WTC11 (cell line): ENCODE results near the gene TMEM164. TPM values are rescaled to one million over a fixed set of nuclear protein-coding genes. Genes with fewer than 3 reads are reported as not detected.

Experiments used
- ATAC-seq: fragments of 200-7000 bp; cut with Tn5 transposase; 2 replicates; pipeline ENCODE4 v1.10.0; 2021; ENCODE audit warnings: mild to moderate bottlenecking, moderate library complexity
- CTCF ChIA-PET: fragments of 300-600 bp; sonication (Branson Sonifier 250); formaldehyde crosslinking; loops from one replicate; lab custom pipeline; 2021; ENCODE audit warnings: antibody characterized with exemption; lab: Charles Lee
- POLR2A ChIA-PET: fragments of 350-600 bp; sonication (Branson Sonifier 250); formaldehyde crosslinking; loops from one replicate; lab custom pipeline; 2021; ENCODE audit warnings: antibody characterized with exemption; lab: Charles Lee
- DNase-seq: peaks from one replicate; pipeline ENCODE4 v3.0.0; 2021; ENCODE audit warnings: low spot score
- H3K27ac Mint-ChIP-seq: 2 replicates; pipeline ENCODE4 v1.8.0; 2021; ENCODE audit warnings: mixed read lengths
- H3K27me3 Mint-ChIP-seq: 2 replicates; pipeline ENCODE4 v1.8.0; 2021; ENCODE audit warnings: low read depth, mild to moderate bottlenecking, moderate library complexity, mixed read lengths
- H3K36me3 Mint-ChIP-seq: 2 replicates; pipeline ENCODE4 v1.8.0; 2021; ENCODE audit warnings: mixed read lengths
- H3K4me1 Mint-ChIP-seq: 2 replicates; pipeline ENCODE4 v1.8.0; 2022; ENCODE audit warnings: mixed read lengths
- H3K4me3 Mint-ChIP-seq: 2 replicates; pipeline ENCODE4 v1.8.0; 2021; ENCODE audit warnings: mild to moderate bottlenecking, moderate library complexity, mixed read lengths
- H3K9me3 Mint-ChIP-seq: 2 replicates; pipeline ENCODE4 v1.8.0; 2021; ENCODE audit warnings: mixed read lengths
- ELF4 ChIP-seq: sonication (generic); formaldehyde crosslinking; IDR thresholded peaks from 2 replicates; pipeline ENCODE4 v1.8.1; 2022; ENCODE audit warnings: low read depth, mild to moderate bottlenecking, moderate library complexity, missing genetic modification reagents
- NFE2L1 ChIP-seq: sonication (generic); formaldehyde crosslinking; IDR thresholded peaks from 2 replicates; pipeline ENCODE4 v1.8.1; 2023; ENCODE audit warnings: missing genetic modification reagents
- NFYB ChIP-seq: sonication (generic); formaldehyde crosslinking; conservative IDR thresholded peaks from 2 replicates; pipeline ENCODE4 v1.8.0; 2022; ENCODE audit warnings: low read depth, missing genetic modification reagents
- PRRX2 ChIP-seq: fragments of 250-450 bp; sonication (Bioruptor Pico); IDR thresholded peaks from 2 replicates; pipeline ENCODE4 v1.8.0; 2021; ENCODE audit warnings: mild to moderate bottlenecking
- SP1 ChIP-seq: sonication (generic); formaldehyde crosslinking; conservative IDR thresholded peaks from 2 replicates; pipeline ENCODE4 v1.8.1; 2022; ENCODE audit warnings: missing genetic modification reagents
- TEAD4 ChIP-seq: sonication (generic); formaldehyde crosslinking; IDR thresholded peaks from 2 replicates; pipeline ENCODE4 v1.8.0; 2022; ENCODE audit warnings: mild to moderate bottlenecking, missing genetic modification reagents
- TP53 ChIP-seq: sonication (generic); formaldehyde crosslinking; IDR thresholded peaks from 2 replicates; pipeline ENCODE4 v1.8.1; 2023; ENCODE audit warnings: mild to moderate bottlenecking, missing genetic modification reagents
- ZNF121 ChIP-seq: sonication (generic); formaldehyde crosslinking; IDR thresholded peaks from 2 replicates; pipeline ENCODE4 v1.8.0; 2023; ENCODE audit warnings: missing genetic modification reagents
- ZNF263 ChIP-seq: sonication (generic); formaldehyde crosslinking; IDR thresholded peaks from 2 replicates; pipeline ENCODE4 v1.8.1; 2022; ENCODE audit warnings: low read depth, mild to moderate bottlenecking, moderate library complexity, missing genetic modification reagents
- total RNA-seq: library from RNA; stranded (reverse); gene quantifications from 3 replicates; pipeline ENCODE4 v1.2.3, GENCODE V29; 2021
- TF ChIP-seq, protein P1 (sequence below): fragments of 250-450 bp; sonication (Bioruptor Pico); IDR thresholded peaks from 2 replicates; pipeline ENCODE4 v1.9.0; 2021; ENCODE audit warnings: mild to moderate bottlenecking
- TF ChIP-seq, protein P2 (sequence below): fragments of 250-450 bp; sonication (Bioruptor Pico); conservative IDR thresholded peaks from 2 replicates; pipeline ENCODE4 v1.9.0; 2021; ENCODE audit warnings: mild to moderate bottlenecking
- TF ChIP-seq, protein P3 (sequence below): sonication (generic); formaldehyde crosslinking; IDR thresholded peaks from 2 replicates; pipeline ENCODE4 v1.8.0; 2022; ENCODE audit warnings: mild to moderate bottlenecking, missing genetic modification reagents
- TF ChIP-seq, protein P4 (sequence below): sonication (generic); formaldehyde crosslinking; IDR thresholded peaks from 2 replicates; pipeline ENCODE4 v1.8.0; 2022; ENCODE audit warnings: mild to moderate bottlenecking, missing genetic modification reagents
- TF ChIP-seq, protein P5 (sequence below): sonication (generic); formaldehyde crosslinking; IDR thresholded peaks from 2 replicates; pipeline ENCODE4 v1.8.0; 2023; ENCODE audit warnings: missing genetic modification reagents
- TF ChIP-seq, protein P6 (sequence below): sonication (generic); formaldehyde crosslinking; IDR thresholded peaks from 2 replicates; pipeline ENCODE4 v1.8.1; 2022; ENCODE audit warnings: low read depth, mild to moderate bottlenecking, moderate library complexity, missing genetic modification reagents, borderline replicate concordance
- TF ChIP-seq, protein P7 (sequence below): sonication (generic); formaldehyde crosslinking; IDR thresholded peaks from 2 replicates; pipeline ENCODE4 v1.8.0; 2022; ENCODE audit warnings: mild to moderate bottlenecking, missing genetic modification reagents

Gene TMEM164
- total RNA-seq, 1 experiment from 2014 or later = 16.0 TPM

DNA sequence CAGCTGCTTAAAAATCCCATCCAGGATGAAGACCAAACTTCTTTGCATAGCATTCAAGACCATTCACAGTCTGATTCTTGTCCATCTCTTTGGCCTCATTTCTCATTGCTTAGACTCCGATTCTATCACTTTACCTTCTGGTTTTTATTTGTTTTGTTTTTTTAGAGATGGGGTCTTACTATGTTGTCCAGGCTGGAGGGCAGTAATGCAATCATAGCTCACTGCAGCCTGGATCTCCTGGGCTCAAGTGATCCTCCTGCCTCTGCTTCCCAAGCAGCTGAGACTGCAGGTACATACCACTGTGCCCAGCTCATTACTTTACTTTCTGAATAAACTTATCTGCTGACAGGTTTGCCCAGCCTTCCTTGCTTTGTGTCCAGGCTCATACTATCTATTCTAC is 152.8 kb downstream of the TMEM164 start:
- CTCF ChIA-PET = interaction anchor here (0.7 kb wide), 1 partner anchor 263 kb away, joined by 3 read pairs; no protein-coding TSS in a partner anchor
- Mint-ChIP-seq H3K9me3 (no peaks in the 10 kb centered on the region), H3K36me3 (no peaks in the 10 kb centered on the region), H3K4me1 (0 out of 2 replicates have a peak, but pooled peaks cover 1% of the 10 kb centered on the region), H3K27ac (no peak overlapping the region), H3K4me3 (no peak overlapping the region), H3K27me3 (no peaks in the 10 kb centered on the region)
- POLR2A ChIA-PET = no interaction called here
- ATAC-seq (no peak), DNase-seq (no peak)
- TF ChIP-seq ZNF121 (CRISPR knock-in tag) (peak; percentile 68), SP1 (CRISPR knock-in tag) (no peak)

DNA sequence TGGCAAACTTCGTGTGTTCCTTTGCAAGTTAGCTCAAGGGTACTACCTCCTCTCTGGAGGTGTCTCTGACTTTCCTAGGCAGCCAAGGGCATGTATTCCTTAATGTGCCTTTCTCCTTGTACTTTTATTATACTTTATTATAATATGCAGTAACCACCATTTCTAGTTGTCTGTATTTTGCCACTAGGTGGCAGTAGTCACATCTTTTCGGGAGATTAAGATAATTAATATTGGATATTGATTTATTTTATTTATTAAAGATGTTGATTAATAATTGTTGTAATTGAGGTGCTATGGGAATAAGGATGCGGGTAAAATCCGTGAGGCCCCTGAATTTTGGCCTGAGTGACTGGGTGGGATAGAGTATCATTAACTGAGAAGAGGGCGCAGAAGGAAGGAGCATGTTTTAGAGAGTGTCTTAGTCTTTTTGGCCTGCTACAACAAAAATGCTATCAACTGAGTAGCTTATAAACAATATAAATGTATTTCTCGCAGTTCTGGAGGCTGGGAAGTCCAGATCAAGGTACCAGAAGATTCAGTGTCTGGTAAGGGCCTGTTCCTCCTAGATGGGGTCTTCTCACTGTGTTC is 153.3 kb downstream of the TMEM164 start:
- ATAC-seq (no peak), DNase-seq (no peak)
- TF ChIP-seq, protein P1, sequence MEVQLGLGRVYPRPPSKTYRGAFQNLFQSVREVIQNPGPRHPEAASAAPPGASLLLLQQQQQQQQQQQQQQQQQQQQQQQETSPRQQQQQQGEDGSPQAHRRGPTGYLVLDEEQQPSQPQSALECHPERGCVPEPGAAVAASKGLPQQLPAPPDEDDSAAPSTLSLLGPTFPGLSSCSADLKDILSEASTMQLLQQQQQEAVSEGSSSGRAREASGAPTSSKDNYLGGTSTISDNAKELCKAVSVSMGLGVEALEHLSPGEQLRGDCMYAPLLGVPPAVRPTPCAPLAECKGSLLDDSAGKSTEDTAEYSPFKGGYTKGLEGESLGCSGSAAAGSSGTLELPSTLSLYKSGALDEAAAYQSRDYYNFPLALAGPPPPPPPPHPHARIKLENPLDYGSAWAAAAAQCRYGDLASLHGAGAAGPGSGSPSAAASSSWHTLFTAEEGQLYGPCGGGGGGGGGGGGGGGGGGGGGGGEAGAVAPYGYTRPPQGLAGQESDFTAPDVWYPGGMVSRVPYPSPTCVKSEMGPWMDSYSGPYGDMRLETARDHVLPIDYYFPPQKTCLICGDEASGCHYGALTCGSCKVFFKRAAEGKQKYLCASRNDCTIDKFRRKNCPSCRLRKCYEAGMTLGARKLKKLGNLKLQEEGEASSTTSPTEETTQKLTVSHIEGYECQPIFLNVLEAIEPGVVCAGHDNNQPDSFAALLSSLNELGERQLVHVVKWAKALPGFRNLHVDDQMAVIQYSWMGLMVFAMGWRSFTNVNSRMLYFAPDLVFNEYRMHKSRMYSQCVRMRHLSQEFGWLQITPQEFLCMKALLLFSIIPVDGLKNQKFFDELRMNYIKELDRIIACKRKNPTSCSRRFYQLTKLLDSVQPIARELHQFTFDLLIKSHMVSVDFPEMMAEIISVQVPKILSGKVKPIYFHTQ (CRISPR knock-in tag) = no peak
- TF ChIP-seq, protein P2, sequence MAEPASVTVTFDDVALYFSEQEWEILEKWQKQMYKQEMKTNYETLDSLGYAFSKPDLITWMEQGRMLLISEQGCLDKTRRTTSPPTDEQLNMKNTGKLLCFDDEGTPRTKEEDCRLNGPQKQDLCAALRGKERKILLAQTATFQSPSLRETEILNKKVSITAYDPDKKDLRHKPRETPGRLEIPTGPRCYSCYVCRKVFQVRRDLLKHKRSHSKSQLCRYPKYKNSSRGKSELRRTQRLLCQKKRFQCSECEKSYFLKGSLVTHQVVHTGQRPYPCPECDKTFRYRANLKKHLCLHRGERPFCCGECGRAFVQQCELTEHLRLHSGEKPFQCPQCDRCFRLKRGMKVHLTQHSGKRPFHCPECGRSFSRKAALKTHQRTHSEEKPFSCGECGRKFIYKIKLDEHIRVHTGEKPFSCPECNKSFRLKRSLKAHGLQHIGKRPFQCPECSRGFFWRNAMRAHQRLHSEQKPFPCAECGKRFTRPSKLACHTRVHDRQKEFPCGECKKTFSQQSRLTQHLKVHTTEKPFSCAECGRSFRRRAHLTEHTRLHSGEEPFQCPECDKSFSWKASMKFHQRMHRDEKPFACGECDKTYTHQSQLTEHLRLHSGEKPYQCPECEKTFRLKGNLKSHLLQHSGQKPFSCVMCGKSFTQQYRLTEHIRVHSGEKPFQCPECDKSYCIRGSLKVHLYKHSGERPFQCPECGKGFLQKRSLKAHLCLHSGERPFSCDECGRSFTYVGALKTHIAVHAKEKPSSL = no peak
- TF ChIP-seq TEAD4 (CRISPR knock-in tag) (no peak), ZNF263 (no peak), NFYB (CRISPR knock-in tag) (no peak), TP53 (no peak)
- TF ChIP-seq, protein P3, sequence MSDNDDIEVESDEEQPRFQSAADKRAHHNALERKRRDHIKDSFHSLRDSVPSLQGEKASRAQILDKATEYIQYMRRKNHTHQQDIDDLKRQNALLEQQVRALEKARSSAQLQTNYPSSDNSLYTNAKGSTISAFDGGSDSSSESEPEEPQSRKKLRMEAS (CRISPR knock-in tag) = no peak
- TF ChIP-seq, protein P4, sequence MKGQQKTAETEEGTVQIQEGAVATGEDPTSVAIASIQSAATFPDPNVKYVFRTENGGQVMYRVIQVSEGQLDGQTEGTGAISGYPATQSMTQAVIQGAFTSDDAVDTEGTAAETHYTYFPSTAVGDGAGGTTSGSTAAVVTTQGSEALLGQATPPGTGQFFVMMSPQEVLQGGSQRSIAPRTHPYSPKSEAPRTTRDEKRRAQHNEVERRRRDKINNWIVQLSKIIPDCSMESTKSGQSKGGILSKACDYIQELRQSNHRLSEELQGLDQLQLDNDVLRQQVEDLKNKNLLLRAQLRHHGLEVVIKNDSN (CRISPR knock-in tag) = no peak
- Mint-ChIP-seq H3K4me1 (0 out of 2 replicates have a peak, but pooled peaks cover 6% of the 10 kb centered on the region), H3K9me3 (no peaks in the 10 kb centered on the region), H3K36me3 (no peaks in the 10 kb centered on the region), H3K4me3 (no peak overlapping the region), H3K27me3 (no peaks in the 10 kb centered on the region), H3K27ac (no peak overlapping the region)
- POLR2A ChIA-PET = no interaction called here
- CTCF ChIA-PET = interaction anchor here (0.7 kb wide), 1 partner anchor 262 kb away, joined by 3 read pairs; no protein-coding TSS in a partner anchor

DNA sequence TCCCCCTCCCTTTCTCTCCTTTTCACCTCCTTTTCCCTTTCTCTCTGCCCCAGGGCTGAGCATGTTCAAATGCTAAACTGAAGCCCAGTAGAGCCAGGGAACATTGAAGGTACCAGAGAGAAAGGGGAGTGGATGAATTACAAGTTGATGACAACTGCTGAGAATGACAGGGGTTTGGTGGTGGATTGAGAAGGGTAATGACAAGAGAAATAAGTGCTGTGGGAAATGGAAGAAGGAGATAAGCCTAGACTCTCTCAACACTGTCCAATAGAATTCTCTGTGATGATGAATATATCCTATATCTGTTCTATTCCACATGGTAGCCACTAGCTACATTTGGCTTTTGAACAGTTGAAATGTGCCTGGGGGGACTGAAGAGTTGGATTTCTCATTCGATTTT is 154.5 kb downstream of the TMEM164 start:
- CTCF ChIA-PET = interaction anchor here (4.9 kb wide), 1 partner anchor 254 kb away, joined by 59 read pairs; no protein-coding TSS in a partner anchor
- H3K27me3 Mint-ChIP-seq = no peaks in the 10 kb centered on the region
- TF ChIP-seq, protein P1 (CRISPR knock-in tag) = no peak
- TF ChIP-seq, protein P5, sequence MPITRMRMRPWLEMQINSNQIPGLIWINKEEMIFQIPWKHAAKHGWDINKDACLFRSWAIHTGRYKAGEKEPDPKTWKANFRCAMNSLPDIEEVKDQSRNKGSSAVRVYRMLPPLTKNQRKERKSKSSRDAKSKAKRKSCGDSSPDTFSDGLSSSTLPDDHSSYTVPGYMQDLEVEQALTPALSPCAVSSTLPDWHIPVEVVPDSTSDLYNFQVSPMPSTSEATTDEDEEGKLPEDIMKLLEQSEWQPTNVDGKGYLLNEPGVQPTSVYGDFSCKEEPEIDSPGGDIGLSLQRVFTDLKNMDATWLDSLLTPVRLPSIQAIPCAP (CRISPR knock-in tag) = no peak
- TF ChIP-seq, protein P6, sequence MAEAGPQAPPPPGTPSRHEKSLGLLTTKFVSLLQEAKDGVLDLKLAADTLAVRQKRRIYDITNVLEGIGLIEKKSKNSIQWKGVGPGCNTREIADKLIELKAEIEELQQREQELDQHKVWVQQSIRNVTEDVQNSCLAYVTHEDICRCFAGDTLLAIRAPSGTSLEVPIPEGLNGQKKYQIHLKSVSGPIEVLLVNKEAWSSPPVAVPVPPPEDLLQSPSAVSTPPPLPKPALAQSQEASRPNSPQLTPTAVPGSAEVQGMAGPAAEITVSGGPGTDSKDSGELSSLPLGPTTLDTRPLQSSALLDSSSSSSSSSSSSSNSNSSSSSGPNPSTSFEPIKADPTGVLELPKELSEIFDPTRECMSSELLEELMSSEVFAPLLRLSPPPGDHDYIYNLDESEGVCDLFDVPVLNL (CRISPR knock-in tag) = no peak
- TF ChIP-seq, protein P7, sequence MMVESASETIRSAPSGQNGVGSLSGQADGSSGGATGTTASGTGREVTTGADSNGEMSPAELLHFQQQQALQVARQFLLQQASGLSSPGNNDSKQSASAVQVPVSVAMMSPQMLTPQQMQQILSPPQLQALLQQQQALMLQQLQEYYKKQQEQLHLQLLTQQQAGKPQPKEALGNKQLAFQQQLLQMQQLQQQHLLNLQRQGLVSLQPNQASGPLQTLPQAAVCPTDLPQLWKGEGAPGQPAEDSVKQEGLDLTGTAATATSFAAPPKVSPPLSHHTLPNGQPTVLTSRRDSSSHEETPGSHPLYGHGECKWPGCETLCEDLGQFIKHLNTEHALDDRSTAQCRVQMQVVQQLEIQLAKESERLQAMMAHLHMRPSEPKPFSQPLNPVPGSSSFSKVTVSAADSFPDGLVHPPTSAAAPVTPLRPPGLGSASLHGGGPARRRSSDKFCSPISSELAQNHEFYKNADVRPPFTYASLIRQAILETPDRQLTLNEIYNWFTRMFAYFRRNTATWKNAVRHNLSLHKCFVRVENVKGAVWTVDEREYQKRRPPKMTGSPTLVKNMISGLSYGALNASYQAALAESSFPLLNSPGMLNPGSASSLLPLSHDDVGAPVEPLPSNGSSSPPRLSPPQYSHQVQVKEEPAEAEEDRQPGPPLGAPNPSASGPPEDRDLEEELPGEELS (CRISPR knock-in tag) = no peak
- TF ChIP-seq NFE2L1 (CRISPR knock-in tag) (no peak), ELF4 (CRISPR knock-in tag) (no peak), PRRX2 (CRISPR knock-in tag) (no peak)
- H3K4me1 Mint-ChIP-seq = 0 out of 2 replicates have a peak, but pooled peaks cover 6% of the 10 kb centered on the region
- POLR2A ChIA-PET = no interaction called here
- no peak overlapping the region; the same call in 1 of the 2 replicates for H3K27ac Mint-ChIP-seq
- DNase-seq (no peak), ATAC-seq (no peak)
- no peak overlapping the region for H3K4me3 Mint-ChIP-seq
- H3K36me3 Mint-ChIP-seq = no peaks in the 10 kb centered on the region
- no peaks in the 10 kb centered on the region for H3K9me3 Mint-ChIP-seq
